SK-N-SH (cell line): ENCODE results near the gene BMPR1A. TPM values are rescaled to one million over a fixed set of nuclear protein-coding genes. Genes with fewer than 3 reads are reported as not detected.

Source experiments
- CTCF ChIA-PET: fragments of 300-600, 350-600 bp; formaldehyde crosslinking; extraction: SDS; loops from one replicate; lab custom pipeline; 2021; lab: Yijun Ruan, JAX
- POLR2A ChIA-PET: fragments of 350-600 bp; sonication (Branson Sonifier 250); formaldehyde crosslinking; extraction: SDS; loops from one replicate; lab custom pipeline; 2020; ENCODE audit warnings: antibody characterized with exemption, inconsistent platforms; lab: Yijun Ruan, JAX
- DNase-seq: peaks from one replicate; pipeline ENCODE4 v3.0.0; 2012
- H2AFZ ChIP-seq: fragments of 200-600 bp; sonication (generic); 2 replicates; pipeline ENCODE4 v1.8.1; 2016; ENCODE audit warnings: antibody characterized with exemption, mild to moderate bottlenecking, low read depth
- H3F3A ChIP-seq: fragments of 200-600 bp; sonication (generic); replicated peaks from 2 replicates; pipeline ENCODE3; 2016; ENCODE audit warnings: antibody characterized with exemption, mild to moderate bottlenecking; ENCODE audit not compliant: insufficient read depth
- H3K27ac ChIP-seq, 2 experiments: fragments of 200-500 bp in 1 of 2; fragments of 200-600 bp in 1 of 2; sonication (Bioruptor generic) in 1 of 2; sonication (generic), shearing (Covaris generic) in 1 of 2; 2 replicates each; pipeline versions ENCODE4 v1.5.1 to v1.6.1; 2014 to 2016; ENCODE audit warnings: low read depth in 2 of 2, inconsistent platforms in 1 of 2, low read length in 1 of 2, mild to moderate bottlenecking in 1 of 2, mixed read lengths in 1 of 2
- H3K27me3 ChIP-seq: fragments of 200-600 bp; sonication (generic), shearing (Covaris generic); 2 replicates; pipeline ENCODE4 v1.6.1; 2016; ENCODE audit warnings: mixed run types; ENCODE audit not compliant: insufficient read depth
- H3K36me3 ChIP-seq, 2 experiments: fragments of 200-500 bp in 1 of 2; fragments of 200-600 bp in 1 of 2; sonication (Bioruptor generic) in 1 of 2; sonication (generic) in 1 of 2; replicated peaks in 1 of 2; 2 replicates each; pipeline versions ENCODE3 to v1.5.1; 2014 to 2016; ENCODE audit warnings: low read length in 1 of 2, mild to moderate bottlenecking in 1 of 2; ENCODE audit not compliant: insufficient read depth in 2 of 2, control insufficient read depth in 1 of 2
- H3K4me1 ChIP-seq, 2 experiments: fragments of 200-500 bp in 1 of 2; fragments of 200-600 bp in 1 of 2; sonication (Bioruptor generic) in 1 of 2; sonication (generic), shearing (Covaris generic) in 1 of 2; 2 replicates each; pipeline versions ENCODE4 v1.5.1 to v1.6.1; 2014 to 2016; ENCODE audit warnings: low read depth in 1 of 2, low read length in 1 of 2, mixed run types in 1 of 2; ENCODE audit not compliant: insufficient read depth in 2 of 2, control insufficient read depth in 1 of 2
- H3K4me2 ChIP-seq: fragments of 200-600 bp; sonication (generic), shearing (Covaris generic); 2 replicates; pipeline ENCODE4 v1.6.1; 2017; ENCODE audit warnings: mixed run types
- H3K4me3 ChIP-seq, 2 experiments: fragments of 200-500 bp in 1 of 2; fragments of 200-600 bp in 1 of 2; sonication (Bioruptor generic) in 1 of 2; sonication (generic), shearing (Covaris generic) in 1 of 2; 2 replicates each; pipeline versions ENCODE4 v1.5.1 to v1.8.1; 2014 to 2016; ENCODE audit warnings: low read depth in 2 of 2, inconsistent platforms in 1 of 2, low read length in 1 of 2, mild to moderate bottlenecking in 1 of 2, mixed read lengths in 1 of 2, moderate library complexity in 1 of 2
- H3K79me2 ChIP-seq: fragments of 200-600 bp; sonication (generic); 2 replicates; pipeline ENCODE4 v1.8.1; 2017; ENCODE audit warnings: mild to moderate bottlenecking; ENCODE audit not compliant: insufficient read depth
- H3K9ac ChIP-seq: fragments of 200-600 bp; sonication (generic); 2 replicates; pipeline ENCODE4 v1.6.1; 2017; ENCODE audit warnings: mixed run types
- H3K9me2 ChIP-seq: fragments of 200-600 bp; sonication (generic); 2 replicates; pipeline ENCODE4 v1.6.1; 2017; ENCODE audit warnings: mixed run types
- H3K9me3 ChIP-seq: fragments of 200-600 bp; sonication (generic); 2 replicates; pipeline ENCODE4 v1.6.1; 2017; ENCODE audit warnings: mixed run types, mild to moderate bottlenecking, moderate library complexity
- H4K20me1 ChIP-seq: fragments of 200-600 bp; sonication (generic); 2 replicates; pipeline ENCODE4 v1.6.1; 2017; ENCODE audit warnings: mild to moderate bottlenecking, mixed run types; ENCODE audit not compliant: insufficient read depth
- CHD2 ChIP-seq: fragments of 150-350 bp; IDR thresholded peaks from 2 replicates; pipeline ENCODE4 v1.6.1; 2018; ENCODE audit warnings: low read length; ENCODE audit not compliant: partially characterized antibody
- ELF1 ChIP-seq: IDR thresholded peaks from 2 replicates; pipeline ENCODE4 v1.4.0; 2012
- EP300 ChIP-seq, 2 experiments: IDR thresholded peaks; 2 replicates each; pipeline versions ENCODE4 v1.4.0 to v1.6.1; 2012; ENCODE audit warnings: borderline replicate concordance in 1 of 2, low read depth in 1 of 2, low read length in 1 of 2
- FOXJ3 ChIP-seq: sonication (generic); formaldehyde crosslinking; IDR thresholded peaks from 2 replicates; pipeline ENCODE4 v1.5.1; 2020; ENCODE audit warnings: mild to moderate bottlenecking, missing genetic modification reagents
- FOXM1 ChIP-seq: IDR thresholded peaks from 2 replicates; pipeline ENCODE4 v1.4.0; 2012; ENCODE audit warnings: low read depth, mild to moderate bottlenecking
- JUND ChIP-seq: IDR thresholded peaks from 2 replicates; pipeline ENCODE4 v1.4.0; 2012
- MEF2A ChIP-seq: IDR thresholded peaks from 2 replicates; pipeline ENCODE4 v1.4.0; 2012; ENCODE audit warnings: low read depth, borderline replicate concordance
- MXI1 ChIP-seq: IDR thresholded peaks from 2 replicates; pipeline ENCODE4 v1.6.1; 2012; ENCODE audit warnings: mild to moderate bottlenecking, low read depth, low read length, improper control_type of control experiment
- RAD21 ChIP-seq: IDR thresholded peaks from 2 replicates; pipeline ENCODE4 v1.6.1; 2012; ENCODE audit warnings: mild to moderate bottlenecking, low read length
- SMC3 ChIP-seq: IDR thresholded peaks from 2 replicates; pipeline ENCODE4 v1.6.1; 2012; ENCODE audit warnings: low read depth, low read length, improper control_type of control experiment
- TEAD4 ChIP-seq: IDR thresholded peaks from 2 replicates; pipeline ENCODE4 v1.4.0; 2012; ENCODE audit warnings: mild to moderate bottlenecking, borderline replicate concordance; ENCODE audit not compliant: insufficient read depth
- YY1 ChIP-seq: IDR thresholded peaks from 2 replicates; pipeline ENCODE4 v1.4.0; 2012; ENCODE audit warnings: low read depth, mild to moderate bottlenecking
- WGBS: methylation state at CpG from one replicate; pipeline ENCODE4 v1.1.6; 2017; ENCODE audit warnings: low lambda C conversion rate; 5-methylcytosine and 5-hydroxymethylcytosine counted together
- polyA plus RNA-seq, 3 experiments: library from polyadenylated mRNA; depleted of rRNA; stranded (reverse); fragments of >200 nt; gene quantifications; 2 replicates each; pipeline ENCODE4 v1.2.3, GENCODE V29; 2012
- TF ChIP-seq, protein P1 (sequence below): fragments of 200-600 bp; sonication (generic); IDR thresholded peaks from 2 replicates; pipeline ENCODE4 v1.6.1; 2017; ENCODE audit warnings: antibody characterized with exemption, mild to moderate bottlenecking, moderate library complexity
- TF ChIP-seq, protein P2 (sequence below): IDR thresholded peaks from 2 replicates; pipeline ENCODE4 v1.4.0; 2012; ENCODE audit warnings: low read depth, borderline replicate concordance
- TF ChIP-seq, protein P3 (sequence below): IDR thresholded peaks from 2 replicates; pipeline ENCODE4; 2012

The BMPR1A gene
- polyA plus RNA-seq, 1 of the 3 experiments (the other 2 are of a cell fraction), result 12.7 TPM

DNA sequence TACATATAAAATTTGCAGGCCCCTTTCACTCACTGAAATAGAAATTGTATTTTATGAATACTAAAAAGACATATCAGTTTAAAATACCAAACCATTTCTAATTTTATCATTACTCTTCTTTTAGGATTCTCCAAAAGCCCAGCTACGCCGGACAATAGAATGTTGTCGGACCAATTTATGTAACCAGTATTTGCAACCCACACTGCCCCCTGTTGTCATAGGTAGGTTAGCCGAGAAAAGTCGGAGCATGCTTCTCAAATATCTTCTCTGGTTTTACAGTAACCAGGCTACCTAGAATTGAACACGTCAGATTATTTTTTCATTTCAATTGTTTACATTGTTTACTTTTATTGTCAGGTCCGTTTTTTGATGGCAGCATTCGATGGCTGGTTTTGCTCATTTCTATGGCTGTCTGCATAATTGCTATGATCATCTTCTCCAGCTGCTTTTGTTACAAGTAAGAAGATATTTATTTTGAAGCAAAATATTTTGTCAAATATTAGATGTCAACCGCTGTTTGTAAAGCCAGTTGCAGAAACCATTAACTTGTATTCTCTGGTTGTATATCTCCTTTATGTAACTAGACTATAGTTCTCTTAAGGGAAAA is 143.4 kb downstream of the BMPR1A start:
- H3K9me3 ChIP-seq, result no peaks in the 10 kb centered on the region
- TF ChIP-seq YY1, result no peak
- TF ChIP-seq RAD21, result peak; percentile 84
- TF ChIP-seq, protein P1, sequence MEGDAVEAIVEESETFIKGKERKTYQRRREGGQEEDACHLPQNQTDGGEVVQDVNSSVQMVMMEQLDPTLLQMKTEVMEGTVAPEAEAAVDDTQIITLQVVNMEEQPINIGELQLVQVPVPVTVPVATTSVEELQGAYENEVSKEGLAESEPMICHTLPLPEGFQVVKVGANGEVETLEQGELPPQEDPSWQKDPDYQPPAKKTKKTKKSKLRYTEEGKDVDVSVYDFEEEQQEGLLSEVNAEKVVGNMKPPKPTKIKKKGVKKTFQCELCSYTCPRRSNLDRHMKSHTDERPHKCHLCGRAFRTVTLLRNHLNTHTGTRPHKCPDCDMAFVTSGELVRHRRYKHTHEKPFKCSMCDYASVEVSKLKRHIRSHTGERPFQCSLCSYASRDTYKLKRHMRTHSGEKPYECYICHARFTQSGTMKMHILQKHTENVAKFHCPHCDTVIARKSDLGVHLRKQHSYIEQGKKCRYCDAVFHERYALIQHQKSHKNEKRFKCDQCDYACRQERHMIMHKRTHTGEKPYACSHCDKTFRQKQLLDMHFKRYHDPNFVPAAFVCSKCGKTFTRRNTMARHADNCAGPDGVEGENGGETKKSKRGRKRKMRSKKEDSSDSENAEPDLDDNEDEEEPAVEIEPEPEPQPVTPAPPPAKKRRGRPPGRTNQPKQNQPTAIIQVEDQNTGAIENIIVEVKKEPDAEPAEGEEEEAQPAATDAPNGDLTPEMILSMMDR, result peak; percentile 91
- peak; percentile 80 for TF ChIP-seq SMC3
- peak; percentile 32; the same call in 1 of the 2 replicates for TF ChIP-seq MXI1
- no peak for TF ChIP-seq JUND
- TF ChIP-seq CHD2, result no peak
- no peak overlapping the region for H2AFZ ChIP-seq
- H4K20me1 ChIP-seq, result no peaks in the 10 kb centered on the region
- no peaks in the 10 kb centered on the region for H3K27me3 ChIP-seq
- H3K36me3 ChIP-seq, result peaks cover 43 to 44% of the 10 kb centered on the region in 2 experiments
- DNase-seq, result peak; percentile 60
- peaks cover 10% of the 10 kb centered on the region for H3F3A ChIP-seq
- whole genome bisulfite sequencing, result 23% methylated on average over 9 of the region's 9 CpGs
- no peaks in the 10 kb centered on the region for H3K9me2 ChIP-seq
- no peak overlapping the region; a peak in 1 of 4 replicates for H3K4me3 ChIP-seq
- no peak overlapping the region for H3K4me2 ChIP-seq
- ChIA-PET POLR2A (interaction anchor here (2.2 kb wide), 1 partner anchor 188 kb away, joined by 8 read pairs; no protein-coding TSS in a partner anchor), CTCF (interaction anchor here (0.6 to 6.3 kb wide), 37 partner anchors 10 to 499 kb away, joined by 3 to 73 read pairs (median 5); partner anchors contain the start of gene BMPR1A)
- no peak overlapping the region for H3K27ac ChIP-seq
- no peak overlapping the region for H3K9ac ChIP-seq
- peaks cover 4 to 11% of the 10 kb centered on the region in 2 experiments; a peak in 3 of 4 replicates for H3K4me1 ChIP-seq
- peaks cover 4% of the 10 kb centered on the region; the same call in 1 of the 2 replicates for H3K79me2 ChIP-seq

DNA sequence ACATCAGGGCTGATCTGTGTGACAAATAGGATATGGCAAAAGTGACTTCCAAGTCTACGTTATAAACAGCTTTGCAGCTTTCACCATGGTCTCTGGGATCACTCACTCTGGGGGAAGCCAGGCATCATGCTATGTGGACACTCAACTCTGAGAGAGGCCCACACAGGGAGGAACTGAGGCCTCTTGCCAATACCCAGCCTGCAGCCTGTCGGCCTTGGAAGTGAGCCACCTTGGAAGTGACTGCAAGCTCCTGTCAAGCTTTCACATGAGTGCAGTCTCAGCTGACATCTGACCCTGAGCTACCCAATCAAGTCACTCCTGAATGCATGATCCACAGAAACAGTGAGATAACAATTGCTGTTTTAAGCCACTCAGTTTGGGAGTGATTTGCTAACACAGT is 144.5 kb downstream of the BMPR1A start:
- H3K9ac ChIP-seq, result no peak overlapping the region
- H3K9me2 ChIP-seq, result no peaks in the 10 kb centered on the region
- CTCF ChIA-PET, result interaction anchor here (1.6 to 6.3 kb wide), 12 partner anchors 9 to 500 kb away, joined by 3 to 73 read pairs (median 17); partner anchors contain the start of gene BMPR1A
- no peaks in the 10 kb centered on the region for H4K20me1 ChIP-seq
- H3K9me3 ChIP-seq, result no peaks in the 10 kb centered on the region
- peaks cover 10% of the 10 kb centered on the region for H3F3A ChIP-seq
- DNase-seq, result no peak
- peaks cover 52 to 56% of the 10 kb centered on the region in 2 experiments for H3K36me3 ChIP-seq
- POLR2A ChIA-PET, result interaction anchor here (2.2 kb wide), 1 partner anchor 190 kb away, joined by 8 read pairs; no protein-coding TSS in a partner anchor
- no peaks in the 10 kb centered on the region for H3K27me3 ChIP-seq
- TF ChIP-seq, protein P2, sequence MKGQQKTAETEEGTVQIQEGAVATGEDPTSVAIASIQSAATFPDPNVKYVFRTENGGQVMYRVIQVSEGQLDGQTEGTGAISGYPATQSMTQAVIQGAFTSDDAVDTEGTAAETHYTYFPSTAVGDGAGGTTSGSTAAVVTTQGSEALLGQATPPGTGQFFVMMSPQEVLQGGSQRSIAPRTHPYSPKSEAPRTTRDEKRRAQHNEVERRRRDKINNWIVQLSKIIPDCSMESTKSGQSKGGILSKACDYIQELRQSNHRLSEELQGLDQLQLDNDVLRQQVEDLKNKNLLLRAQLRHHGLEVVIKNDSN, result no peak
- TF ChIP-seq EP300 (IDR thresholded peaks at IDR 0.05; ENCODE audit: borderline replicate concordance in 1 of 2, low read depth in 1 of 2, low read length in 1 of 2) (no peak), TEAD4 (no peak), MEF2A (no peak), JUND (no peak), ELF1 (no peak), CHD2 (no peak), FOXM1 (no peak), FOXJ3 (no peak)
- TF ChIP-seq, protein P3, sequence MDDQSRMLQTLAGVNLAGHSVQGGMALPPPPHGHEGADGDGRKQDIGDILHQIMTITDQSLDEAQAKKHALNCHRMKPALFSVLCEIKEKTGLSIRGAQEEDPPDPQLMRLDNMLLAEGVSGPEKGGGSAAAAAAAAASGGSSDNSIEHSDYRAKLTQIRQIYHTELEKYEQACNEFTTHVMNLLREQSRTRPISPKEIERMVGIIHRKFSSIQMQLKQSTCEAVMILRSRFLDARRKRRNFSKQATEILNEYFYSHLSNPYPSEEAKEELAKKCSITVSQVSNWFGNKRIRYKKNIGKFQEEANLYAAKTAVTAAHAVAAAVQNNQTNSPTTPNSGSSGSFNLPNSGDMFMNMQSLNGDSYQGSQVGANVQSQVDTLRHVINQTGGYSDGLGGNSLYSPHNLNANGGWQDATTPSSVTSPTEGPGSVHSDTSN, result no peak
- TF ChIP-seq, all 33 proteins: peak for 0
- Histone ChIP-seq H3K4me1 (peaks cover 4 to 11% of the 10 kb centered on the region in 2 experiments; a peak in 3 of 4 replicates), H3K27ac (no peak overlapping the region), H3K4me2 (no peak overlapping the region), H3K79me2 (no peaks in the 10 kb centered on the region), H3K4me3 (no peak overlapping the region), H2AFZ (no peak overlapping the region)
- no CpG with 5 or more reads among the region's 2 CpGs for WGBS
